Colonic mucosa (tissue), 4 donors: ENCODE results near the gene MB. TPM values are rescaled to one million over a fixed set of nuclear protein-coding genes. Genes with fewer than 3 reads are reported as not detected.

Experiments
- DNase-seq: peaks from one replicate; pipeline ENCODE4 v3.0.0-alpha.2; 2020
- H3K27ac ChIP-seq: fragments of 200-600 bp; one replicate; pipeline ENCODE4 v1.8.0; 2021
- H3K27me3 ChIP-seq: fragments of 200-600 bp; one replicate; pipeline ENCODE4 v1.8.0; 2021
- H3K36me3 ChIP-seq: fragments of 200-600 bp; one replicate; pipeline ENCODE4 v1.8.0; 2021
- H3K4me1 ChIP-seq: fragments of 200-600 bp; one replicate; pipeline ENCODE4 v1.8.0; 2021; ENCODE audit warnings: mild to moderate bottlenecking
- H3K4me3 ChIP-seq: fragments of 200-600 bp; one replicate; pipeline ENCODE4 v1.8.0; 2021
- H3K9ac ChIP-seq, 2 donors: one replicate each; pipeline ENCODE4 v1.7.0; 2013; ENCODE audit warnings: control low read depth in 2 of 2, low read depth in 2 of 2, low read length in 2 of 2
- H3K9me3 ChIP-seq: fragments of 200-600 bp; one replicate; pipeline ENCODE4 v1.8.0; 2021
- CTCF ChIP-seq: fragments of 200-600 bp; IDR thresholded peaks from one replicate; pipeline ENCODE4 v1.8.0; 2022; ENCODE audit warnings: antibody characterized with exemption, mild to moderate bottlenecking
- intact Hi-C: fragments of 100-400 bp; cut with DNase I; formaldehyde crosslinking; loops from one replicate; pipeline ENCODE4 v1.14.1; 2022
- total RNA-seq, 2 donors: library from RNA; stranded (reverse); fragmentation: NEBNext Ultra II Directional in 1 of 2; extraction: Animal tissue kit (Norgen Biotek cat#: 25700) in 1 of 2; gene quantifications; one replicate each; pipeline ENCODE4 v1.2.1, GENCODE V29; 2021
- donor health status: healthy.
- donor health status: DM: no; HTN: no; CAD: no.
- donor health status: DM: no; HTN: no; CAD: no.

MB gene
- total RNA-seq, 2 donors from 2014 or later = 2.9 to 8.8 TPM

- no peak overlapping the region for H3K27ac ChIP-seq
- DNase-seq = no peak
- H3K9me3 ChIP-seq = no peaks in the 10 kb centered on the region
- no peak for TF ChIP-seq CTCF
- H3K36me3 ChIP-seq = no peaks in the 10 kb centered on the region
- H3K9ac ChIP-seq = no peak overlapping the region
- H3K27me3 ChIP-seq = no peaks in the 10 kb centered on the region
- no peak overlapping the region for H3K4me3 ChIP-seq
- no peaks in the 10 kb centered on the region for H3K4me1 ChIP-seq
- intact Hi-C loops = loop anchor here (10.0 kb wide), 1 partner anchor 200 kb away; no protein-coding TSS in a partner anchor
Observed at GRCh38 chr22:35634943-35635540, 17.9 kb upstream of the MB start.

GRCh38 chr22:35634015-35634414, 16.9 kb upstream of the MB start:
- Histone ChIP-seq H3K4me3 (no peak overlapping the region), H3K27ac (no peak overlapping the region), H3K9me3 (no peaks in the 10 kb centered on the region), H3K9ac (no peak overlapping the region), H3K36me3 (no peaks in the 10 kb centered on the region), H3K4me1 (no peaks in the 10 kb centered on the region), H3K27me3 (no peaks in the 10 kb centered on the region)
- TF ChIP-seq CTCF = no peak
- DNase-seq = no peak
- intact Hi-C loops = loop anchor here (10.0 kb wide), 1 partner anchor 201 kb away; no protein-coding TSS in a partner anchor

GRCh38 chr22:35633520-35633919, 16.4 kb upstream of the MB start:
- Histone ChIP-seq H3K9ac (no peak overlapping the region), H3K4me3 (no peak overlapping the region), H3K27me3 (no peaks in the 10 kb centered on the region), H3K4me1 (no peaks in the 10 kb centered on the region), H3K36me3 (no peaks in the 10 kb centered on the region), H3K9me3 (no peaks in the 10 kb centered on the region), H3K27ac (no peak overlapping the region)
- intact Hi-C loops = loop anchor here (10.0 kb wide), 1 partner anchor 201 kb away; no protein-coding TSS in a partner anchor
- DNase-seq = no peak
- no peak for TF ChIP-seq CTCF

- no peak overlapping the region for H3K4me3 ChIP-seq
- no peak for TF ChIP-seq CTCF
Observed at GRCh38 chr22:35632935-35633334, 15.8 kb upstream of the MB start.

GRCh38 chr22:35631597-35631996, 14.5 kb upstream of the MB start:
- intact Hi-C loops = loop anchor here (10.0 kb wide), 1 partner anchor 203 kb away; no protein-coding TSS in a partner anchor
- TF ChIP-seq CTCF = peak; percentile 67

More at GRCh38 chr22:35632935-35633334, 15.8 kb upstream of the MB start:
- no peak for DNase-seq
- H3K4me1 ChIP-seq = no peaks in the 10 kb centered on the region
- H3K27me3 ChIP-seq = no peaks in the 10 kb centered on the region
- H3K9ac ChIP-seq = no peak overlapping the region
- no peak overlapping the region for H3K27ac ChIP-seq
- intact Hi-C loops = loop anchor here (10.0 kb wide), 1 partner anchor 202 kb away; no protein-coding TSS in a partner anchor
- H3K9me3 ChIP-seq = no peaks in the 10 kb centered on the region
- H3K36me3 ChIP-seq = no peaks in the 10 kb centered on the region

More at GRCh38 chr22:35631597-35631996, 14.5 kb upstream of the MB start:
- H3K4me3 ChIP-seq = no peak overlapping the region
- H3K9me3 ChIP-seq = no peaks in the 10 kb centered on the region
- no peak overlapping the region for H3K27ac ChIP-seq
- no peak overlapping the region for H3K9ac ChIP-seq
- no peaks in the 10 kb centered on the region for H3K36me3 ChIP-seq
- H3K4me1 ChIP-seq = no peaks in the 10 kb centered on the region
- no peaks in the 10 kb centered on the region for H3K27me3 ChIP-seq
- DNase-seq = peak; percentile 70
